ENCODE results near the gene KXD1.

Gene KXD1

GRCh38 chr19:18523841-18524240 is 33.8 kb upstream of the KXD1 start:
- H3K4me3 ChIP-seq (ENCODE audit: low read depth, low read length) = no peak overlapping the region
- DNase-seq (ENCODE audit: low read depth) = no peak
- no peak for TF ChIP-seq CTCF (IDR thresholded peaks at IDR 0.05; ENCODE audit: control insufficient read depth, extremely low read depth, insufficient read depth)

- no peak overlapping the region for H3K4me3 ChIP-seq (ENCODE audit: low read depth, low read length)
- DNase-seq (ENCODE audit: low read depth) = no peak
- no peak for TF ChIP-seq CTCF (IDR thresholded peaks at IDR 0.05; ENCODE audit: control insufficient read depth, extremely low read depth, insufficient read depth)
These were observed 31.4 kb upstream of the KXD1 start for GRCh38 chr19:18526316-18526715.

- DNase-seq (ENCODE audit: low read depth) = no peak
- no peak overlapping the region for H3K4me3 ChIP-seq (ENCODE audit: low read depth, low read length)
- TF ChIP-seq CTCF (IDR thresholded peaks at IDR 0.05; ENCODE audit: control insufficient read depth, extremely low read depth, insufficient read depth) = no peak
These were observed 27.9 kb upstream of the KXD1 start for GRCh38 chr19:18529782-18530181.

GRCh38 chr19:18531485-18531884 is 26.2 kb upstream of the KXD1 start:
- no peak overlapping the region for H3K4me3 ChIP-seq (ENCODE audit: low read depth, low read length)
- TF ChIP-seq CTCF (IDR thresholded peaks at IDR 0.05; ENCODE audit: control insufficient read depth, extremely low read depth, insufficient read depth) = no peak
- DNase-seq (ENCODE audit: low read depth) = no peak

- no peak for TF ChIP-seq CTCF (IDR thresholded peaks at IDR 0.05; ENCODE audit: control insufficient read depth, extremely low read depth, insufficient read depth)
- H3K4me3 ChIP-seq (ENCODE audit: low read depth, low read length) = no peak overlapping the region
- no peak for DNase-seq (ENCODE audit: low read depth)
These were observed 25.3 kb upstream of the KXD1 start for GRCh38 chr19:18532168-18532890.

GRCh38 chr19:18533058-18533457 is 24.6 kb upstream of the KXD1 start:
- DNase-seq (ENCODE audit: low read depth) = no peak
- no peak overlapping the region for H3K4me3 ChIP-seq (ENCODE audit: low read depth, low read length)
- no peak for TF ChIP-seq CTCF (IDR thresholded peaks at IDR 0.05; ENCODE audit: control insufficient read depth, extremely low read depth, insufficient read depth)

- H3K4me3 ChIP-seq (ENCODE audit: low read depth, low read length) = no peak overlapping the region
- no peak for TF ChIP-seq CTCF (IDR thresholded peaks at IDR 0.05; ENCODE audit: control insufficient read depth, extremely low read depth, insufficient read depth)
- DNase-seq (ENCODE audit: low read depth) = no peak
These were observed 21.2 kb upstream of the KXD1 start for GRCh38 chr19:18536475-18536874.

Measured in LNCaP clone FGC (cell line).